ENCODE data around the gene DNAH14. TPM values are rescaled to one million over a fixed set of nuclear protein-coding genes. Genes with fewer than 3 reads are reported as not detected.

Gene DNAH14
- total and polyA plus RNA-seq, 10 of the 15 experiments (the other 5 are each of a cell fraction or from before 2014, with no cell fraction given): 2.0 to 7.9 (median 4.8) TPM

DNA sequence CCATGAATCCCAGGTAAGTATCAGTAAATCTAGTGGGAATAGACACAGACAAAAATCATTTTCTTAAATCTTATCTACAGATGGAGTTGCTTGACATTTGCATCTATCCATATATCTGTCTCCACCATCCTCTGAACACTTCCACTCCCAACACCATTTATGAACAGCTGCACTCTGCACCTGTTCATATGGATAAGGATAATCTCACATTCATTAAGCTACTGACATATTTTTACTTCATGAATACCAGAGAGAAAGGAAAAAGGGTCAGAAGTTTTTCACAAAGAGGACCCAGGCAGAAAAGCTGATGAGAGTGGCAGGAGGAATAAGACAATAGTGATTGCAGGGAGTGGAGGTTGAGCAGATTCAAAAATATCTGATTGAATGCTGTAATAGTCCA is 222.6 kb downstream of the DNAH14 start:
- no peak overlapping the region for H3K9ac ChIP-seq (ENCODE audit: control insufficient read depth, insufficient read depth, low read length)
- H3K4me2 ChIP-seq (ENCODE audit: control insufficient read depth, insufficient read depth): no peak overlapping the region
- RAD21 ChIA-PET (ENCODE audit: unreplicated experiment): no interaction called here
- no peak for ATAC-seq
- in situ Hi-C loops (cut with MboI) (no loop called here), intact Hi-C loops (cut with micrococcal nuclease; ENCODE audit: unreplicated experiment) (no loop called here)
- H3K27ac ChIP-seq (ENCODE audit: control insufficient read depth, insufficient read depth): no peak overlapping the region
- no peaks in the 10 kb centered on the region for H3K4me1 ChIP-seq (ENCODE audit: control insufficient read depth, insufficient read depth, low read length)
- no peak overlapping the region for H2AFZ ChIP-seq (ENCODE audit: control insufficient read depth, low read depth, low read length)
- SMC1A ChIA-PET (ENCODE audit: uncharacterized antibody, unreplicated experiment): interaction anchor here (1.6 kb wide), 1 partner anchor 10 kb away, joined by 4 read pairs; no protein-coding TSS in a partner anchor
- CTCF ChIA-PET: interaction anchor here (1.1 to 1.3 kb wide), 2 partner anchors 9 to 101 kb away, joined by 3 read pairs; no protein-coding TSS in a partner anchor
- H3K36me3 ChIP-seq (ENCODE audit: control insufficient read depth in 2 of 2, insufficient read depth in 2 of 2, low read length in 1 of 2): no peaks in the 10 kb centered on the region
- POLR2A ChIA-PET: no interaction called here
- no peak overlapping the region for H3K4me3 ChIP-seq
- no TSS peak for BruUV-seq (replicated peaks)
- H3K27me3 ChIP-seq (replicated peaks in 1 of 2; ENCODE audit: control insufficient read depth in 2 of 2, insufficient read depth in 2 of 2, low read length in 1 of 2): no peaks in the 10 kb centered on the region
- H3K9me3 ChIP-seq (replicated peaks; ENCODE audit: control insufficient read depth, insufficient read depth, low read length): no peaks in the 10 kb centered on the region
- H3K79me2 ChIP-seq (ENCODE audit: control insufficient read depth, insufficient read depth, low read length): no peaks in the 10 kb centered on the region
- FAIRE-seq: no peak
- TF ChIP-seq EGR1 (IDR thresholded peaks at IDR 0.05; ENCODE audit: borderline replicate concordance in 1 of 2, low read depth in 2 of 2, low read length in 2 of 2): no peak
- TF ChIP-seq, protein P1, sequence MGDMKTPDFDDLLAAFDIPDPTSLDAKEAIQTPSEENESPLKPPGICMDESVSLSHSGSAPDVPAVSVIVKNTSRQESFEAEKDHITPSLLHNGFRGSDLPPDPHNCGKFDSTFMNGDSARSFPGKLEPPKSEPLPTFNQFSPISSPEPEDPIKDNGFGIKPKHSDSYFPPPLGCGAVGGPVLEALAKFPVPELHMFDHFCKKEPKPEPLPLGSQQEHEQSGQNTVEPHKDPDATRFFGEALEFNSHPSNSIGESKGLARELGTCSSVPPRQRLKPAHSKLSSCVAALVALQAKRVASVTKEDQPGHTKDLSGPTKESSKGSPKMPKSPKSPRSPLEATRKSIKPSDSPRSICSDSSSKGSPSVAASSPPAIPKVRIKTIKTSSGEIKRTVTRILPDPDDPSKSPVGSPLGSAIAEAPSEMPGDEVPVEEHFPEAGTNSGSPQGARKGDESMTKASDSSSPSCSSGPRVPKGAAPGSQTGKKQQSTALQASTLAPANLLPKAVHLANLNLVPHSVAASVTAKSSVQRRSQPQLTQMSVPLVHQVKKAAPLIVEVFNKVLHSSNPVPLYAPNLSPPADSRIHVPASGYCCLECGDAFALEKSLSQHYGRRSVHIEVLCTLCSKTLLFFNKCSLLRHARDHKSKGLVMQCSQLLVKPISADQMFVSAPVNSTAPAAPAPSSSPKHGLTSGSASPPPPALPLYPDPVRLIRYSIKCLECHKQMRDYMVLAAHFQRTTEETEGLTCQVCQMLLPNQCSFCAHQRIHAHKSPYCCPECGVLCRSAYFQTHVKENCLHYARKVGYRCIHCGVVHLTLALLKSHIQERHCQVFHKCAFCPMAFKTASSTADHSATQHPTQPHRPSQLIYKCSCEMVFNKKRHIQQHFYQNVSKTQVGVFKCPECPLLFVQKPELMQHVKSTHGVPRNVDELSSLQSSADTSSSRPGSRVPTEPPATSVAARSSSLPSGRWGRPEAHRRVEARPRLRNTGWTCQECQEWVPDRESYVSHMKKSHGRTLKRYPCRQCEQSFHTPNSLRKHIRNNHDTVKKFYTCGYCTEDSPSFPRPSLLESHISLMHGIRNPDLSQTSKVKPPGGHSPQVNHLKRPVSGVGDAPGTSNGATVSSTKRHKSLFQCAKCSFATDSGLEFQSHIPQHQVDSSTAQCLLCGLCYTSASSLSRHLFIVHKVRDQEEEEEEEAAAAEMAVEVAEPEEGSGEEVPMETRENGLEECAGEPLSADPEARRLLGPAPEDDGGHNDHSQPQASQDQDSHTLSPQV (IDR thresholded peaks at IDR 0.05): no peak
- no peak for TF ChIP-seq PAX8 (IDR thresholded peaks at IDR 0.05)
- TF ChIP-seq BRCA1 (IDR thresholded peaks at IDR 0.05; ENCODE audit: low read depth, low read length): no peak
- no peak for TF ChIP-seq ZBTB40 (IDR thresholded peaks at IDR 0.05; ENCODE audit: borderline replicate concordance)
- no peak for DNase-seq (ENCODE audit: low read depth, low spot score)
- no peaks in the 10 kb centered on the region for H4K20me1 ChIP-seq (ENCODE audit: control insufficient read depth, insufficient read depth)

Data from GM12878 (cell line).